ENCODE measurements around the gene ACOX1. TPM values are rescaled to one million over a fixed set of nuclear protein-coding genes. Genes with fewer than 3 reads are reported as not detected.

The ACOX1 gene
- polyA plus RNA-seq, 1 donor (not counting 4 experiments of a cell fraction or from before 2014, with no cell fraction given): 31.8 TPM

- Histone ChIP-seq H3K27ac (ENCODE audit: control insufficient read depth, insufficient read depth, low read length) (no peak overlapping the region), H3K9ac (ENCODE audit: control insufficient read depth, extremely low read depth, insufficient read depth, low read length) (no peak overlapping the region), H4K20me1 (ENCODE audit: control insufficient read depth, extremely low read depth, insufficient read depth, low read length) (no peaks in the 10 kb centered on the region), H3K79me2 (ENCODE audit: control insufficient read depth, insufficient read depth, low read length) (no peaks in the 10 kb centered on the region), H2AFZ (ENCODE audit: control insufficient read depth, low read length) (no peak overlapping the region), H3K4me3 (ENCODE audit: control insufficient read depth in 2 of 3, extremely low read depth in 1 of 3, insufficient read depth in 2 of 3, low read depth in 1 of 3, low read length in 3 of 3) (no peak overlapping the region), H3K4me1 (ENCODE audit: control insufficient read depth, extremely low read depth, insufficient read depth, low read length) (no peaks in the 10 kb centered on the region), H3K4me2 (ENCODE audit: control insufficient read depth, extremely low read depth, insufficient read depth, low read depth, low read length) (no peak overlapping the region), H3K9me3 (ENCODE audit: control insufficient read depth, low read depth, low read length) (no peaks in the 10 kb centered on the region), H3K9me1 (ENCODE audit: control insufficient read depth, extremely low read depth, insufficient read depth, low read length) (no peaks in the 10 kb centered on the region), H3K36me3 (ENCODE audit: control insufficient read depth in 2 of 2, extremely low read depth in 1 of 2, insufficient read depth in 2 of 2, low read length in 2 of 2) (peaks cover 0 to 6% of the 10 kb centered on the region in 2 experiments), H3K27me3 (ENCODE audit: control insufficient read depth, extremely low read depth, insufficient read depth, low read length) (no peaks in the 10 kb centered on the region)
- no peak for DNase-seq (ENCODE audit: low read depth, low spot score)
- TF ChIP-seq EZH2 (IDR thresholded peaks at IDR 0.05; ENCODE audit: low read length) (no peak), CTCF (optimal IDR thresholded peaks at IDR 0.05 in 1 of 3, IDR thresholded peaks at IDR 0.05 in 1 of 3, conservative IDR thresholded peaks at IDR 0.05 in 1 of 3; ENCODE audit: extremely low read depth in 1 of 3, insufficient read depth in 2 of 3, low read length in 3 of 3) (no peak)
- no peak for FAIRE-seq
- dilution Hi-C loops (cut with MboI; ENCODE audit: extremely low pct_ligation_motif_present, low sequenced_read_pairs): no loop called here
Observed at GRCh38 chr17:75917141-75917916, 61.6 kb downstream of the ACOX1 start.

- dilution Hi-C loops (cut with MboI; ENCODE audit: extremely low pct_ligation_motif_present, low sequenced_read_pairs): no loop called here
- no peaks in the 10 kb centered on the region for H3K9me3 ChIP-seq (ENCODE audit: control insufficient read depth, low read depth, low read length)
Observed at GRCh38 chr17:75915268-75915667, 63.7 kb downstream of the ACOX1 start.

More at GRCh38 chr17:75915268-75915667, 63.7 kb downstream of the ACOX1 start:
- Histone ChIP-seq H3K4me2 (ENCODE audit: control insufficient read depth, extremely low read depth, insufficient read depth, low read depth, low read length) (no peak overlapping the region), H3K79me2 (ENCODE audit: control insufficient read depth, insufficient read depth, low read length) (no peaks in the 10 kb centered on the region), H3K36me3 (ENCODE audit: control insufficient read depth in 2 of 2, extremely low read depth in 1 of 2, insufficient read depth in 2 of 2, low read length in 2 of 2) (peaks cover 0 to 10% of the 10 kb centered on the region in 2 experiments), H4K20me1 (ENCODE audit: control insufficient read depth, extremely low read depth, insufficient read depth, low read length) (no peaks in the 10 kb centered on the region), H3K9ac (ENCODE audit: control insufficient read depth, extremely low read depth, insufficient read depth, low read length) (no peak overlapping the region), H3K9me1 (ENCODE audit: control insufficient read depth, extremely low read depth, insufficient read depth, low read length) (peaks cover 2% of the 10 kb centered on the region), H3K27me3 (ENCODE audit: control insufficient read depth, extremely low read depth, insufficient read depth, low read length) (no peaks in the 10 kb centered on the region), H3K4me1 (ENCODE audit: control insufficient read depth, extremely low read depth, insufficient read depth, low read length) (peaks cover 9% of the 10 kb centered on the region), H3K27ac (ENCODE audit: control insufficient read depth, insufficient read depth, low read length) (no peak overlapping the region), H3K4me3 (ENCODE audit: control insufficient read depth in 2 of 3, extremely low read depth in 1 of 3, insufficient read depth in 2 of 3, low read depth in 1 of 3, low read length in 3 of 3) (no peak overlapping the region), H2AFZ (ENCODE audit: control insufficient read depth, low read length) (no peak overlapping the region)
- no peak for FAIRE-seq
- no peak for DNase-seq (ENCODE audit: low read depth, low spot score)
- no peak for TF ChIP-seq CTCF (optimal IDR thresholded peaks at IDR 0.05 in 1 of 3, IDR thresholded peaks at IDR 0.05 in 1 of 3, conservative IDR thresholded peaks at IDR 0.05 in 1 of 3; ENCODE audit: extremely low read depth in 1 of 3, insufficient read depth in 2 of 3, low read length in 3 of 3)
- no peak for TF ChIP-seq EZH2 (IDR thresholded peaks at IDR 0.05; ENCODE audit: low read length)
